ENCODE results near the gene ZNRD2. TPM values are rescaled to one million over a fixed set of nuclear protein-coding genes. Genes with fewer than 3 reads are reported as not detected.
A peak's percentile ranks its signal among the peaks of the same experiment; 100 is the strongest.

The ZNRD2 gene
- total and polyA plus RNA-seq, 10 of the 15 experiments (the other 5 are each of a cell fraction or from before 2014, with no cell fraction given): 7.9 to 111 (median 55.4) TPM

DNA sequence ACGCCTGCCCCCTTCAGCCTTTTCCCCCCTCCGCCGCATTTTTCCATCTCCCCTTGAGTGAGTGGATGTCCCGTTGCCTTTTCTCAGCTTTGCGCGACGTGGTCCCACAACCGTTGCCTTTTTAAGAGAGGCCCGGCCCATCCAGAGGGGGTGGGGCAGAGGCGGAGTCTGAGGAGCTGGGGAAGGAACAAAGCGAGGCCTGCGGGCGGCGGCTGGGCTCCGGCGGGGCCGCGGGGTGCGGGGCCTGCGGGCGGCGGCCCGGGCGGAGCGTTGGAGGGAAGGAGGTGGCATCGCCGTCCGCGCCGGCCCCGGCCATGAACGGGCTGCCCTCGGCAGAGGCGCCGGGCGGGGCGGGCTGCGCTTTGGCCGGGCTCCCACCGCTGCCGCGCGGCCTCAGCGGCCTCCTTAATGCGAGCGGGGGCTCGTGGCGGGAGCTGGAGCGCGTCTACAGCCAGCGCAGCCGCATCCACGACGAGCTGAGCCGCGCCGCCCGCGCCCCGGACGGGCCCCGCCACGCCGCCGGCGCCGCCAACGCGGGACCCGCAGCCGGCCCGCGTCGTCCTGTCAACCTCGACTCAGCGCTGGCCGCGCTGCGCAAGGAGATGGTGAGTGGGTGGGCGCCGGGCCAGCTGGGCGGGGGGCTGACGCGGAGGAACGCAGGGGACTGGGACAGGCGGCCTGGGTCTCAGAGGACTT is 2.2 kb downstream of the ZNRD2 start, which contains the start of gene FAM89B:
TSS of gene FAM89B (plus strand) at position 183 of the 696 bp plus-strand sequence. CDS start at position 315, 132 bp downstream.
- H3K9ac ChIP-seq (ENCODE audit: control insufficient read depth, insufficient read depth, low read length): peak within 1 kb of the TSS; percentile 56
- H3K4me3 ChIP-seq: peak within 1 kb of the TSS; percentile 79
- peaks cover 28% of the 10 kb centered on the region for H3K4me1 ChIP-seq (ENCODE audit: control insufficient read depth, insufficient read depth, low read length)
- H3K4me2 ChIP-seq (ENCODE audit: control insufficient read depth, insufficient read depth): peak within 1 kb of the TSS; percentile 94
- H3K79me2 ChIP-seq (ENCODE audit: control insufficient read depth, insufficient read depth, low read length): peaks cover 72% of the 10 kb centered on the region
- SMC1A ChIA-PET (ENCODE audit: uncharacterized antibody, unreplicated experiment): interaction anchor here (0.6 to 4.8 kb wide), 12 partner anchors 14 to 217 kb away, joined by 3 to 48 read pairs (median 4); partner anchors contain the start of genes KCNK7 and PCNX3
- H3K27me3 ChIP-seq (replicated peaks in 1 of 2; ENCODE audit: control insufficient read depth in 2 of 2, insufficient read depth in 2 of 2, low read length in 1 of 2): no peaks in the 10 kb centered on the region
- 2% methylated on average over 48 of the region's 86 CpGs for WGBS (ENCODE audit: insufficient coverage, insufficient replicate concordance, low lambda C conversion rate, missing lambda C conversion rate)
- H3K27ac ChIP-seq (ENCODE audit: control insufficient read depth, insufficient read depth): peak within 1 kb of the TSS; percentile 35
- ATAC-seq (peak; percentile 11), FAIRE-seq (no peak), DNase-seq (ENCODE audit: low read depth, low spot score) (no peak)
- H2AFZ ChIP-seq (ENCODE audit: control insufficient read depth, low read depth, low read length): no peak within 1 kb of the TSS
- BruUV-seq (replicated peaks): no TSS peak
- no peaks in the 10 kb centered on the region for H4K20me1 ChIP-seq (ENCODE audit: control insufficient read depth, insufficient read depth)
- intact Hi-C loops (cut with micrococcal nuclease; ENCODE audit: unreplicated experiment) (loop anchor here (5.0 kb wide), 1 partner anchor 155 kb away; no protein-coding TSS in a partner anchor), in situ Hi-C loops (cut with MboI) (no loop called here)
- POLR2A ChIA-PET: interaction anchor here (0.8 to 4.7 kb wide), 8 partner anchors 16 to 85 kb away, joined by 3 to 66 read pairs (median 9); partner anchors contain the start of gene PCNX3
- no peaks in the 10 kb centered on the region for H3K9me3 ChIP-seq (replicated peaks; ENCODE audit: control insufficient read depth, insufficient read depth, low read length)
- RAD21 ChIA-PET (ENCODE audit: unreplicated experiment): interaction anchor here (0.5 to 6.1 kb wide), 16 partner anchors 16 to 748 kb away, joined by 3 to 58 read pairs (median 6); partner anchors contain the start of genes MAP3K11 and PCNX3
- H3K36me3 ChIP-seq (ENCODE audit: control insufficient read depth in 2 of 2, insufficient read depth in 2 of 2, low read length in 1 of 2): no peaks in the 10 kb centered on the region; a peak in 1 of 4 replicates
- CTCF ChIA-PET: interaction anchor here (0.6 to 5.5 kb wide), 13 partner anchors 11 to 288 kb away, joined by 3 to 89 read pairs (median 5); partner anchors contain the start of genes MUS81, PCNX3 and SIPA1
- TF ChIP-seq, protein P1, sequence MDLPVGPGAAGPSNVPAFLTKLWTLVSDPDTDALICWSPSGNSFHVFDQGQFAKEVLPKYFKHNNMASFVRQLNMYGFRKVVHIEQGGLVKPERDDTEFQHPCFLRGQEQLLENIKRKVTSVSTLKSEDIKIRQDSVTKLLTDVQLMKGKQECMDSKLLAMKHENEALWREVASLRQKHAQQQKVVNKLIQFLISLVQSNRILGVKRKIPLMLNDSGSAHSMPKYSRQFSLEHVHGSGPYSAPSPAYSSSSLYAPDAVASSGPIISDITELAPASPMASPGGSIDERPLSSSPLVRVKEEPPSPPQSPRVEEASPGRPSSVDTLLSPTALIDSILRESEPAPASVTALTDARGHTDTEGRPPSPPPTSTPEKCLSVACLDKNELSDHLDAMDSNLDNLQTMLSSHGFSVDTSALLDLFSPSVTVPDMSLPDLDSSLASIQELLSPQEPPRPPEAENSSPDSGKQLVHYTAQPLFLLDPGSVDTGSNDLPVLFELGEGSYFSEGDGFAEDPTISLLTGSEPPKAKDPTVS (IDR thresholded peaks at IDR 0.05; ENCODE audit: low read depth, low read length): no peak
- TF ChIP-seq CBX3 (IDR thresholded peaks at IDR 0.05; ENCODE audit: borderline replicate concordance, low read depth) (no peak), KAT2A (conservative IDR thresholded peaks at IDR 0.05; ENCODE audit: control insufficient read depth, low read depth, low read length) (no peak), ESRRA (IDR thresholded peaks at IDR 0.05; ENCODE audit: low read length) (no peak), TAF1 (IDR thresholded peaks at IDR 0.05; ENCODE audit: borderline replicate concordance, low read depth, low read length) (peak; percentile 23; the same call in 1 of the 2 replicates), NR2C2 (IDR thresholded peaks at IDR 0.05; ENCODE audit: borderline replicate concordance, control insufficient read depth, insufficient read length, low read depth) (no peak), CHD4 (IDR thresholded peaks at IDR 0.05) (no peak), BHLHE40 (IDR thresholded peaks at IDR 0.05; ENCODE audit: borderline replicate concordance in 1 of 2, low read depth in 2 of 2, low read length in 1 of 2) (peak in 1 of 2 experiments; percentile 53; a peak in 2 of 4 replicates), LARP7 (IDR thresholded peaks at IDR 0.05) (peak; percentile 92), YY1 (IDR thresholded peaks at IDR 0.05; ENCODE audit: low read depth, low read length) (0 out of 2 replicates have a peak, but pooled peaks have one; percentile 16), ATF7 (IDR thresholded peaks at IDR 0.05; ENCODE audit: low read depth) (0 out of 2 replicates have a peak, but pooled peaks have one; percentile 10), RCOR1 (conservative IDR thresholded peaks at IDR 0.05; ENCODE audit: low read depth, low read length) (no peak), IKZF1 (conservative IDR thresholded peaks at IDR 0.05) (peak; percentile 64; the same call in 1 of the 2 replicates), SMAD1 (IDR thresholded peaks at IDR 0.05; ENCODE audit: low read depth, partially characterized antibody) (no peak), SIN3A (IDR thresholded peaks at IDR 0.05; ENCODE audit: low read depth, low read length) (no peak)
- TF ChIP-seq, protein P2, sequence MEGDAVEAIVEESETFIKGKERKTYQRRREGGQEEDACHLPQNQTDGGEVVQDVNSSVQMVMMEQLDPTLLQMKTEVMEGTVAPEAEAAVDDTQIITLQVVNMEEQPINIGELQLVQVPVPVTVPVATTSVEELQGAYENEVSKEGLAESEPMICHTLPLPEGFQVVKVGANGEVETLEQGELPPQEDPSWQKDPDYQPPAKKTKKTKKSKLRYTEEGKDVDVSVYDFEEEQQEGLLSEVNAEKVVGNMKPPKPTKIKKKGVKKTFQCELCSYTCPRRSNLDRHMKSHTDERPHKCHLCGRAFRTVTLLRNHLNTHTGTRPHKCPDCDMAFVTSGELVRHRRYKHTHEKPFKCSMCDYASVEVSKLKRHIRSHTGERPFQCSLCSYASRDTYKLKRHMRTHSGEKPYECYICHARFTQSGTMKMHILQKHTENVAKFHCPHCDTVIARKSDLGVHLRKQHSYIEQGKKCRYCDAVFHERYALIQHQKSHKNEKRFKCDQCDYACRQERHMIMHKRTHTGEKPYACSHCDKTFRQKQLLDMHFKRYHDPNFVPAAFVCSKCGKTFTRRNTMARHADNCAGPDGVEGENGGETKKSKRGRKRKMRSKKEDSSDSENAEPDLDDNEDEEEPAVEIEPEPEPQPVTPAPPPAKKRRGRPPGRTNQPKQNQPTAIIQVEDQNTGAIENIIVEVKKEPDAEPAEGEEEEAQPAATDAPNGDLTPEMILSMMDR (IDR thresholded peaks at IDR 0.05 in 2 of 3, conservative IDR thresholded peaks at IDR 0.05 in 1 of 3; ENCODE audit: control insufficient read depth in 2 of 3, extremely low read depth in 1 of 3, insufficient read depth in 1 of 3, low read depth in 3 of 3, low read length in 3 of 3): no peak
- TF ChIP-seq, protein P3, sequence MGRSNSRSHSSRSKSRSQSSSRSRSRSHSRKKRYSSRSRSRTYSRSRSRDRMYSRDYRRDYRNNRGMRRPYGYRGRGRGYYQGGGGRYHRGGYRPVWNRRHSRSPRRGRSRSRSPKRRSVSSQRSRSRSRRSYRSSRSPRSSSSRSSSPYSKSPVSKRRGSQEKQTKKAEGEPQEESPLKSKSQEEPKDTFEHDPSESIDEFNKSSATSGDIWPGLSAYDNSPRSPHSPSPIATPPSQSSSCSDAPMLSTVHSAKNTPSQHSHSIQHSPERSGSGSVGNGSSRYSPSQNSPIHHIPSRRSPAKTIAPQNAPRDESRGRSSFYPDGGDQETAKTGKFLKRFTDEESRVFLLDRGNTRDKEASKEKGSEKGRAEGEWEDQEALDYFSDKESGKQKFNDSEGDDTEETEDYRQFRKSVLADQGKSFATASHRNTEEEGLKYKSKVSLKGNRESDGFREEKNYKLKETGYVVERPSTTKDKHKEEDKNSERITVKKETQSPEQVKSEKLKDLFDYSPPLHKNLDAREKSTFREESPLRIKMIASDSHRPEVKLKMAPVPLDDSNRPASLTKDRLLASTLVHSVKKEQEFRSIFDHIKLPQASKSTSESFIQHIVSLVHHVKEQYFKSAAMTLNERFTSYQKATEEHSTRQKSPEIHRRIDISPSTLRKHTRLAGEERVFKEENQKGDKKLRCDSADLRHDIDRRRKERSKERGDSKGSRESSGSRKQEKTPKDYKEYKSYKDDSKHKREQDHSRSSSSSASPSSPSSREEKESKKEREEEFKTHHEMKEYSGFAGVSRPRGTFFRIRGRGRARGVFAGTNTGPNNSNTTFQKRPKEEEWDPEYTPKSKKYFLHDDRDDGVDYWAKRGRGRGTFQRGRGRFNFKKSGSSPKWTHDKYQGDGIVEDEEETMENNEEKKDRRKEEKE (IDR thresholded peaks at IDR 0.05): 0 out of 2 replicates have a peak, but pooled peaks have one; percentile 13
